GM12878 (cell line): ENCODE results near the gene ZNF736. TPM values are rescaled to one million over a fixed set of nuclear protein-coding genes. Genes with fewer than 3 reads are reported as not detected.

Source experiments
- ASH2L ChIP-seq: fragments of 300-600, 200-600 bp; sonication (generic); IDR thresholded peaks from 2 replicates; pipeline ENCODE4 v1.6.1; 2017; ENCODE audit warnings: low read depth, mild to moderate bottlenecking, borderline replicate concordance
- ATF3 ChIP-seq: IDR thresholded peaks from 2 replicates; pipeline ENCODE4 v1.6.1; 2011; ENCODE audit warnings: low read depth, mild to moderate bottlenecking, low read length, moderate library complexity, borderline replicate concordance; ENCODE audit errors: extremely low read depth
- BCLAF1 ChIP-seq: fragments of 450-650 bp; IDR thresholded peaks from 2 replicates; pipeline ENCODE4 v1.6.1; 2017; ENCODE audit warnings: antibody characterized with exemption, mild to moderate bottlenecking, moderate library complexity
- CBX5 ChIP-seq: sonication (generic); IDR thresholded peaks from 2 replicates; pipeline ENCODE4 v1.6.1; 2016; ENCODE audit warnings: low read depth, moderate library complexity, mild to moderate bottlenecking, inconsistent platforms
- CREM ChIP-seq: IDR thresholded peaks from 2 replicates; pipeline ENCODE4 v1.6.1; 2014; ENCODE audit warnings: antibody characterized with exemption, low read depth
- ELK1 ChIP-seq: IDR thresholded peaks from 2 replicates; pipeline ENCODE4 v1.6.1; 2012; ENCODE audit warnings: low read depth, low read length, improper control_type of control experiment
- ETV6 ChIP-seq, 2 experiments: fragments of 450-650 bp in 1 of 2; IDR thresholded peaks in 1 of 2; conservative IDR thresholded peaks in 1 of 2; 2 replicates each; pipeline ENCODE4 v1.6.1; 2014; ENCODE audit warnings: antibody characterized with exemption in 1 of 2, borderline replicate concordance in 1 of 2, low read depth in 1 of 2, mild to moderate bottlenecking in 1 of 2, moderate library complexity in 1 of 2
- EZH2 ChIP-seq: IDR thresholded peaks from 2 replicates; pipeline ENCODE4 v1.6.1; 2012; ENCODE audit warnings: low read depth, mild to moderate bottlenecking, control low read depth, inconsistent platforms, low read length, borderline replicate concordance; ENCODE audit not compliant: control insufficient read depth
- FOS ChIP-seq: IDR thresholded peaks from 3 replicates; pipeline ENCODE4 v1.6.1; 2011; ENCODE audit warnings: borderline replicate concordance; ENCODE audit not compliant: insufficient read length; ENCODE audit errors: extremely low read depth
- JUNB ChIP-seq: IDR thresholded peaks from 2 replicates; pipeline ENCODE4 v1.6.1; 2016; ENCODE audit warnings: antibody characterized with exemption, mild to moderate bottlenecking
- MEF2B ChIP-seq: fragments of 450-650 bp; IDR thresholded peaks from 2 replicates; pipeline ENCODE4 v1.6.1; 2018; ENCODE audit warnings: mild to moderate bottlenecking, moderate library complexity; ENCODE audit not compliant: partially characterized antibody, poor library complexity, severe bottlenecking
- MYB ChIP-seq: fragments of 150-350 bp; IDR thresholded peaks from 2 replicates; pipeline ENCODE4 v1.6.1; 2014; ENCODE audit warnings: mild to moderate bottlenecking, low read depth, low read length, borderline replicate concordance
- MYC ChIP-seq: IDR thresholded peaks from 2 replicates; pipeline ENCODE4 v1.6.1; 2011; ENCODE audit warnings: mild to moderate bottlenecking, low read length, moderate library complexity, inconsistent platforms; ENCODE audit not compliant: insufficient read depth, insufficient replicate concordance, insufficient read length, severe bottlenecking
- PAX8 ChIP-seq: fragments of 450-650 bp; IDR thresholded peaks from 2 replicates; pipeline ENCODE4 v1.6.1; 2017; ENCODE audit warnings: mild to moderate bottlenecking, moderate library complexity
- POU2F2 ChIP-seq: IDR thresholded peaks from 3 replicates; pipeline ENCODE4 v1.6.1; 2011; ENCODE audit warnings: low read depth, mild to moderate bottlenecking, low read length, borderline replicate concordance
- STAT3 ChIP-seq: IDR thresholded peaks from 2 replicates; pipeline ENCODE4 v1.6.1; 2011; ENCODE audit warnings: low read depth, low read length, improper control_type of control experiment
- TARDBP ChIP-seq: IDR thresholded peaks from 2 replicates; pipeline ENCODE4 v1.6.1; 2016; ENCODE audit warnings: borderline replicate concordance
- TCF3 ChIP-seq: IDR thresholded peaks from 2 replicates; pipeline ENCODE4 v1.6.1; 2012; ENCODE audit warnings: low read depth, mild to moderate bottlenecking, low read length, borderline replicate concordance; ENCODE audit not compliant: insufficient read depth
- ZNF622 ChIP-seq: fragments of 450-650 bp; IDR thresholded peaks from 2 replicates; pipeline ENCODE4 v1.6.1; 2017; ENCODE audit warnings: mild to moderate bottlenecking, inconsistent platforms
- polyA plus RNA-seq, 11 experiments: library from polyadenylated mRNA; depleted of rRNA in 4 of 11; unstranded in 6 of 11; stranded (reverse) in 5 of 11; fragments of >200 nt; fragmentation: Nextera tagmentation in 4 of 11; fragmentation: Illumina TruSeq in 1 of 11; extraction: Ambion mirVana in 4 of 11; extraction: Trizol in 1 of 11; gene quantifications; 1 replicate in 1 of 11; 2 replicates in 10 of 11; pipeline versions ENCODE4 v1.2.1 to v1.2.3, GENCODE V29; 2011 to 2016; ENCODE audit warnings: inconsistent platforms in 2 of 11, missing spikeins in 2 of 11, low read depth in 1 of 11
- total RNA-seq, 4 experiments: library from RNA; depleted of rRNA in 3 of 4; stranded (reverse); fragments of >200 nt in 3 of 4; fragmentation: Illumina TruSeq in 1 of 4; extraction: Trizol in 1 of 4; gene quantifications; 2 replicates each; pipeline versions ENCODE4 v1.2.1 to v1.2.3, GENCODE V29; 2013 to 2021
- TF ChIP-seq, protein P1 (sequence below): fragments of 150-350 bp; IDR thresholded peaks from 2 replicates; pipeline ENCODE4 v1.6.1; 2014; ENCODE audit warnings: mild to moderate bottlenecking, low read depth, low read length

The ZNF736 gene
- total and polyA plus RNA-seq, 10 of the 15 experiments (the other 5 are each of a cell fraction or from before 2014, with no cell fraction given): 1.9 to 22.5 (median 9.2) TPM

GRCh38 chr7:64313740-64314491 lies at the start of gene ZNF736 (continued):
- peak; percentile 9; the same call in 1 of the 2 replicates for TF ChIP-seq CREM
- TF ChIP-seq MEF2B: peak; percentile 41
- no peak for TF ChIP-seq PAX8
- peak; percentile 64 for TF ChIP-seq FOS
- no peak for TF ChIP-seq ASH2L
- no peak for TF ChIP-seq ATF3
- peak; percentile 59; the same call in 1 of the 2 replicates for TF ChIP-seq ELK1
- TF ChIP-seq POU2F2: no peak; the same call in 1 of the 3 replicates
- no peak for TF ChIP-seq TARDBP
- no peak for TF ChIP-seq ETV6 (conservative IDR thresholded peaks at IDR 0.05 in 1 of 2, IDR thresholded peaks at IDR 0.05 in 1 of 2; ENCODE audit: borderline replicate concordance in 1 of 2, low read depth in 1 of 2)
- no peak for TF ChIP-seq ZNF622
- no peak for TF ChIP-seq JUNB
- no peak for TF ChIP-seq TCF3
- no peak for TF ChIP-seq EZH2
- no peak for TF ChIP-seq MYC
- TF ChIP-seq, protein P1, sequence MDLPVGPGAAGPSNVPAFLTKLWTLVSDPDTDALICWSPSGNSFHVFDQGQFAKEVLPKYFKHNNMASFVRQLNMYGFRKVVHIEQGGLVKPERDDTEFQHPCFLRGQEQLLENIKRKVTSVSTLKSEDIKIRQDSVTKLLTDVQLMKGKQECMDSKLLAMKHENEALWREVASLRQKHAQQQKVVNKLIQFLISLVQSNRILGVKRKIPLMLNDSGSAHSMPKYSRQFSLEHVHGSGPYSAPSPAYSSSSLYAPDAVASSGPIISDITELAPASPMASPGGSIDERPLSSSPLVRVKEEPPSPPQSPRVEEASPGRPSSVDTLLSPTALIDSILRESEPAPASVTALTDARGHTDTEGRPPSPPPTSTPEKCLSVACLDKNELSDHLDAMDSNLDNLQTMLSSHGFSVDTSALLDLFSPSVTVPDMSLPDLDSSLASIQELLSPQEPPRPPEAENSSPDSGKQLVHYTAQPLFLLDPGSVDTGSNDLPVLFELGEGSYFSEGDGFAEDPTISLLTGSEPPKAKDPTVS: no peak
- no peak for TF ChIP-seq MYB
- TF ChIP-seq STAT3: no peak
- TF ChIP-seq BCLAF1: no peak
- TF ChIP-seq CBX5: 0 out of 2 replicates have a peak, but pooled peaks have one; percentile 59
